ENCODE measurements around the gene FOXF2. TPM values are rescaled to one million over a fixed set of nuclear protein-coding genes. Genes with fewer than 3 reads are reported as not detected.

The FOXF2 gene
- total and polyA plus RNA-seq, 4 donors, result 8.3 to 22.9 (median 14.3) TPM

- 77 to 78% methylated on average over 9 of the region's 9 CpGs for WGBS, 2 donors
- no peak overlapping the region for H3K27ac ChIP-seq (ENCODE audit: low read depth in 1 of 2, low read length in 1 of 2)
- no peaks in the 10 kb centered on the region for H3K9me3 ChIP-seq (ENCODE audit: control insufficient read depth in 4 of 4, insufficient read depth in 3 of 4, low read length in 3 of 4)
- no peaks in the 10 kb centered on the region for H3K27me3 ChIP-seq (ENCODE audit: control insufficient read depth in 3 of 3, insufficient read depth in 3 of 3, low read length in 2 of 3)
- H3K9ac ChIP-seq (ENCODE audit: insufficient read depth in 1 of 2, low read length in 2 of 2), result no peak overlapping the region
- H3K4me3 ChIP-seq, result no peak overlapping the region
- DNase-seq (peak in 2 of 3 donors; percentile 50 to 63), ATAC-seq (ENCODE audit: insufficient read depth, low FRiP score) (no peak)
- no peaks in the 10 kb centered on the region for H3K36me3 ChIP-seq (ENCODE audit: control insufficient read depth in 4 of 4, insufficient read depth in 4 of 4, low read length in 4 of 4)
- peaks cover 0 to 13% (median 3%) of the 10 kb centered on the region in 5 donors for H3K4me1 ChIP-seq (ENCODE audit: control insufficient read depth in 5 of 5, insufficient read depth in 5 of 5, low read length in 5 of 5)
- TF ChIP-seq, protein P1, sequence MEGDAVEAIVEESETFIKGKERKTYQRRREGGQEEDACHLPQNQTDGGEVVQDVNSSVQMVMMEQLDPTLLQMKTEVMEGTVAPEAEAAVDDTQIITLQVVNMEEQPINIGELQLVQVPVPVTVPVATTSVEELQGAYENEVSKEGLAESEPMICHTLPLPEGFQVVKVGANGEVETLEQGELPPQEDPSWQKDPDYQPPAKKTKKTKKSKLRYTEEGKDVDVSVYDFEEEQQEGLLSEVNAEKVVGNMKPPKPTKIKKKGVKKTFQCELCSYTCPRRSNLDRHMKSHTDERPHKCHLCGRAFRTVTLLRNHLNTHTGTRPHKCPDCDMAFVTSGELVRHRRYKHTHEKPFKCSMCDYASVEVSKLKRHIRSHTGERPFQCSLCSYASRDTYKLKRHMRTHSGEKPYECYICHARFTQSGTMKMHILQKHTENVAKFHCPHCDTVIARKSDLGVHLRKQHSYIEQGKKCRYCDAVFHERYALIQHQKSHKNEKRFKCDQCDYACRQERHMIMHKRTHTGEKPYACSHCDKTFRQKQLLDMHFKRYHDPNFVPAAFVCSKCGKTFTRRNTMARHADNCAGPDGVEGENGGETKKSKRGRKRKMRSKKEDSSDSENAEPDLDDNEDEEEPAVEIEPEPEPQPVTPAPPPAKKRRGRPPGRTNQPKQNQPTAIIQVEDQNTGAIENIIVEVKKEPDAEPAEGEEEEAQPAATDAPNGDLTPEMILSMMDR (IDR thresholded peaks at IDR 0.05; ENCODE audit: control extremely low read depth, extremely low read depth), result no peak
Measured at GRCh38 chr6:1412901-1413300, 23.5 kb downstream of the FOXF2 start.

GRCh38 chr6:1415416-1416063 lies 26.2 kb downstream of the FOXF2 start:
- Histone ChIP-seq H3K4me1 (ENCODE audit: control insufficient read depth in 5 of 5, insufficient read depth in 5 of 5, low read length in 5 of 5) (peaks cover 0 to 22% (median 6%) of the 10 kb centered on the region in 5 donors), H3K9me3 (ENCODE audit: control insufficient read depth in 4 of 4, insufficient read depth in 3 of 4, low read length in 3 of 4) (no peaks in the 10 kb centered on the region), H3K4me3 (no peak overlapping the region), H3K27ac (ENCODE audit: low read depth in 1 of 2, low read length in 1 of 2) (no peak overlapping the region), H3K36me3 (ENCODE audit: control insufficient read depth in 4 of 4, insufficient read depth in 4 of 4, low read length in 4 of 4) (no peaks in the 10 kb centered on the region), H3K9ac (ENCODE audit: insufficient read depth in 1 of 2, low read length in 2 of 2) (no peak overlapping the region), H3K27me3 (ENCODE audit: control insufficient read depth in 3 of 3, insufficient read depth in 3 of 3, low read length in 2 of 3) (no peaks in the 10 kb centered on the region)
- DNase-seq (no peak), ATAC-seq (ENCODE audit: insufficient read depth, low FRiP score) (no peak)
- WGBS, 2 donors, result 86 to 95% methylated on average over 10 of the region's 10 CpGs
- TF ChIP-seq, protein P1 (IDR thresholded peaks at IDR 0.05; ENCODE audit: control extremely low read depth, extremely low read depth), result no peak

DNA sequence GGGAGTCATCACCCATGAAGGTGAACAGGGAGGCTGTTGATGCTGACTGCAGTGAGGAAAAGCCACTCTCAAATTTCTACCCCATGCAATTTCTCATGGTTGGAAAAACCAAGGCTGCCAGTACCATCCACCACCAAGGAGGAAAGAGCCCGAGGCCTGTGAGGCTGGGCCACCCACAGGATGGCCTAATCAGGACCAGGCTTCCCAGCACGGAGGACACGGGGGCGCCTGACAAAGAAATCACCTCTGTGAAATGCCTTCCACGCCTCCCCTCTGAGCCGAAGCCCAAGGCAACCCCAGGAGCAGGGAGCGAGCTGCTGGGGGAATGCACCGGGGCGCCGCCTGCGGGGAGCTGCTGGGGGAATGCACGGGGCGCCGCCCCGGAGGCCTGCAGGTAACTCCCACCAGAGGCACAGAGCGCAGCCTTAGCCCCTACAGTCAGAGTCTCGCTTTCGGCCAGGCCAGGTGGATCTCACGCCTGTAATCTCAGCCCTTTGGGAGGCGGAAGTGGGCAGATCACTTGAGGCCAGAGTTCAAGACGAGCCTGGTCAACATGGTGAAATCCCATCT lies 26.9 kb downstream of the FOXF2 start:
- Histone ChIP-seq H3K27ac (ENCODE audit: low read depth in 1 of 2, low read length in 1 of 2) (no peak overlapping the region), H3K9me3 (ENCODE audit: control insufficient read depth in 4 of 4, insufficient read depth in 3 of 4, low read length in 3 of 4) (peaks cover 0 to 2% (median 0%) of the 10 kb centered on the region in 4 donors), H3K4me3 (no peak overlapping the region), H3K36me3 (ENCODE audit: control insufficient read depth in 4 of 4, insufficient read depth in 4 of 4, low read length in 4 of 4) (no peaks in the 10 kb centered on the region), H3K9ac (ENCODE audit: insufficient read depth in 1 of 2, low read length in 2 of 2) (no peak overlapping the region), H3K4me1 (ENCODE audit: control insufficient read depth in 5 of 5, insufficient read depth in 5 of 5, low read length in 5 of 5) (peaks cover 0 to 22% (median 6%) of the 10 kb centered on the region in 5 donors), H3K27me3 (ENCODE audit: control insufficient read depth in 3 of 3, insufficient read depth in 3 of 3, low read length in 2 of 3) (no peaks in the 10 kb centered on the region)
- no peak for ATAC-seq (ENCODE audit: insufficient read depth, low FRiP score)
- WGBS, 2 donors, result 70 to 78% methylated on average over 18 to 21 of the region's 21 CpGs
- no peak for DNase-seq
- TF ChIP-seq, protein P1 (IDR thresholded peaks at IDR 0.05; ENCODE audit: control extremely low read depth, extremely low read depth), result no peak

Data from lung (tissue), 12 donors.